SK-N-SH treated with all-trans-retinoic acid at 6 μM for 48 hours (cell line): ENCODE results near the gene CETN1.

ENCODE experiments used
- ATAC-seq: fragments of 200-7000 bp; cut with Tn5 transposase; 3 replicates; pipeline ENCODE4 v1.9.1; 2020; ENCODE audit warnings: mild to moderate bottlenecking, moderate library complexity
- ARNTL ChIP-seq: fragments of 450-650 bp; formaldehyde crosslinking; IDR thresholded peaks from 2 replicates; pipeline ENCODE4 v1.5.0; 2020; ENCODE audit warnings: low read depth, mild to moderate bottlenecking, moderate library complexity, borderline replicate concordance
- BACH2 ChIP-seq: fragments of 250-450 bp; sonication (Bioruptor Pico); IDR thresholded peaks from 2 replicates; pipeline ENCODE4 v1.9.0; 2021; ENCODE audit warnings: mild to moderate bottlenecking, borderline replicate concordance
- CREB5 ChIP-seq: fragments of 250-450 bp; sonication (Bioruptor Pico); IDR thresholded peaks from 2 replicates; pipeline ENCODE4 v1.5.1; 2020; ENCODE audit warnings: low read depth, mild to moderate bottlenecking, moderate library complexity
- CSRNP3 ChIP-seq: fragments of 250-450 bp; sonication (Bioruptor Pico); IDR thresholded peaks from 2 replicates; pipeline ENCODE4 v1.5.1; 2021; ENCODE audit warnings: mild to moderate bottlenecking, moderate library complexity
- ESRRG ChIP-seq: fragments of 250-450 bp; sonication (Bioruptor Pico); IDR thresholded peaks from 2 replicates; pipeline ENCODE4 v1.6.1; 2021; ENCODE audit warnings: mild to moderate bottlenecking
- GLIS3 ChIP-seq: fragments of 250-450 bp; sonication (Bioruptor Pico); IDR thresholded peaks from 2 replicates; pipeline ENCODE4 v1.5.0; 2020; ENCODE audit warnings: mild to moderate bottlenecking, moderate library complexity
- ISL1 ChIP-seq: fragments of 250-450 bp; sonication (Bioruptor Pico); IDR thresholded peaks from 2 replicates; pipeline ENCODE4 v2.1.2; 2022; ENCODE audit warnings: mild to moderate bottlenecking, moderate library complexity
- OSR1 ChIP-seq: fragments of 250-450 bp; sonication (Bioruptor Pico); IDR thresholded peaks from 2 replicates; pipeline ENCODE4 v1.8.0; 2022; ENCODE audit warnings: moderate library complexity, mild to moderate bottlenecking, inconsistent platforms
- PATZ1 ChIP-seq: fragments of 250-450 bp; sonication (Bioruptor Pico); IDR thresholded peaks from 2 replicates; pipeline ENCODE4 v1.8.0; 2020; ENCODE audit warnings: mild to moderate bottlenecking, moderate library complexity, borderline replicate concordance
- POU6F1 ChIP-seq: fragments of 250-450 bp; sonication (Bioruptor Pico); IDR thresholded peaks from 2 replicates; pipeline ENCODE4 v1.8.0; 2021; ENCODE audit warnings: low read depth, mild to moderate bottlenecking, moderate library complexity, borderline replicate concordance
- PPARA ChIP-seq: fragments of 250-450 bp; sonication (Bioruptor Pico); IDR thresholded peaks from 2 replicates; pipeline ENCODE4 v1.5.0; 2020; ENCODE audit warnings: mild to moderate bottlenecking, borderline replicate concordance
- RARB ChIP-seq: fragments of 250-450 bp; sonication (Bioruptor Pico); IDR thresholded peaks from 2 replicates; pipeline ENCODE4 v1.8.0; 2021; ENCODE audit warnings: mild to moderate bottlenecking, moderate library complexity
- SNAI2 ChIP-seq: fragments of 250-450 bp; sonication (Bioruptor Pico); IDR thresholded peaks from 2 replicates; pipeline ENCODE4 v1.5.0; 2020; ENCODE audit warnings: mild to moderate bottlenecking, moderate library complexity
- TCF4 ChIP-seq: fragments of 250-450 bp; sonication (Bioruptor Pico); IDR thresholded peaks from 2 replicates; pipeline ENCODE4 v1.8.0; 2021; ENCODE audit warnings: mild to moderate bottlenecking, moderate library complexity, borderline replicate concordance
- TOX ChIP-seq: fragments of 250-450 bp; sonication (Bioruptor Pico); IDR thresholded peaks from 2 replicates; pipeline ENCODE4 v1.8.0; 2021; ENCODE audit warnings: mild to moderate bottlenecking, moderate library complexity, borderline replicate concordance
- TSHZ2 ChIP-seq: fragments of 250-450 bp; sonication (Bioruptor Pico); IDR thresholded peaks from 2 replicates; pipeline ENCODE4 v1.5.0; 2020; ENCODE audit warnings: mild to moderate bottlenecking, moderate library complexity
- ZC3H10 ChIP-seq: fragments of 250-450 bp; sonication (Bioruptor Pico); IDR thresholded peaks from 2 replicates; pipeline ENCODE4 v1.5.1; 2021; ENCODE audit warnings: mild to moderate bottlenecking, moderate library complexity
- ZFP3 ChIP-seq: fragments of 250-450 bp; sonication (Bioruptor Pico); IDR thresholded peaks from 2 replicates; pipeline ENCODE4 v1.5.0; 2020; ENCODE audit warnings: mild to moderate bottlenecking, moderate library complexity
- ZFP30 ChIP-seq: fragments of 450-650 bp; formaldehyde crosslinking; IDR thresholded peaks from 2 replicates; pipeline ENCODE4 v1.5.0; 2022; ENCODE audit warnings: mild to moderate bottlenecking, moderate library complexity
- ZNF565 ChIP-seq: fragments of 450-650 bp; formaldehyde crosslinking; conservative IDR thresholded peaks from 2 replicates; pipeline ENCODE4 v1.5.0; 2020; ENCODE audit warnings: low read depth, mild to moderate bottlenecking, moderate library complexity
- ZNF70 ChIP-seq: fragments of 450-650 bp; formaldehyde crosslinking; IDR thresholded peaks from 2 replicates; pipeline ENCODE4 v1.5.0; 2020; ENCODE audit warnings: mild to moderate bottlenecking, moderate library complexity
- ZNF8 ChIP-seq: fragments of 450-650 bp; formaldehyde crosslinking; IDR thresholded peaks from 2 replicates; pipeline ENCODE4 v1.5.0; 2020; ENCODE audit warnings: mild to moderate bottlenecking, moderate library complexity

Gene CETN1

GRCh38 chr18:555705-556457 lies 24.3 kb upstream of the CETN1 start:
- TF ChIP-seq PATZ1 = no peak
- TF ChIP-seq ZNF8 (CRISPR knock-in tag) = no peak
- TF ChIP-seq GLIS3 (CRISPR knock-in tag) = no peak
- TF ChIP-seq OSR1 (CRISPR knock-in tag) = no peak
- no peak for TF ChIP-seq ZNF565
- no peak for TF ChIP-seq RARB (CRISPR knock-in tag)
- TF ChIP-seq ZC3H10 (CRISPR knock-in tag) = no peak
- ATAC-seq = no peak

- ATAC-seq = no peak
- TF ChIP-seq ZNF70 = no peak
- TF ChIP-seq BACH2 = no peak
- no peak for TF ChIP-seq ISL1 (CRISPR knock-in tag)
- TF ChIP-seq GLIS3 (CRISPR knock-in tag) = no peak
- TF ChIP-seq ESRRG (CRISPR knock-in tag) = no peak
- TF ChIP-seq ZFP30 (CRISPR knock-in tag) = no peak
- TF ChIP-seq PATZ1 = no peak
- no peak for TF ChIP-seq SNAI2 (CRISPR knock-in tag)
- TF ChIP-seq ZNF565 = no peak
- TF ChIP-seq POU6F1 (CRISPR knock-in tag) = no peak
- TF ChIP-seq TCF4 (CRISPR knock-in tag) = no peak
- TF ChIP-seq RARB (CRISPR knock-in tag) = no peak
- no peak for TF ChIP-seq TOX (CRISPR knock-in tag)
- no peak for TF ChIP-seq TSHZ2 (CRISPR knock-in tag)
- TF ChIP-seq CREB5 = no peak
- TF ChIP-seq ZFP3 (CRISPR knock-in tag) = no peak
- TF ChIP-seq, all 23 proteins: peak for 0
Observed at GRCh38 chr18:564708-565561, 15.2 kb upstream of the CETN1 start.

- ATAC-seq = no peak
- no peak for TF ChIP-seq ARNTL (CRISPR knock-in tag)
- TF ChIP-seq ESRRG (CRISPR knock-in tag) = no peak
- TF ChIP-seq ZFP30 (CRISPR knock-in tag) = no peak
- no peak for TF ChIP-seq CSRNP3
- TF ChIP-seq CREB5 = no peak
- TF ChIP-seq ZFP3 (CRISPR knock-in tag) = no peak
- TF ChIP-seq GLIS3 (CRISPR knock-in tag) = no peak
- TF ChIP-seq POU6F1 (CRISPR knock-in tag) = no peak
- no peak for TF ChIP-seq SNAI2 (CRISPR knock-in tag)
- TF ChIP-seq ISL1 (CRISPR knock-in tag) = no peak
- TF ChIP-seq PPARA (CRISPR knock-in tag) = no peak
Observed at GRCh38 chr18:565562-566061, 14.6 kb upstream of the CETN1 start.
